HL-60 (cell line): ENCODE data around the gene HPS3.

Source experiments
- DNase-seq, 2 experiments: peaks; one replicate each; pipeline ENCODE4 v3.0.0-alpha.2; 2010 to 2020; ENCODE audit warnings: low read depth in 1 of 2, low spot score in 1 of 2
- H3K27ac ChIP-seq: fragments of 250-450 bp; sonication (Bioruptor Pico); replicated peaks from 2 replicates; pipeline ENCODE4 v1.5.1; 2020; ENCODE audit warnings: mild to moderate bottlenecking, moderate library complexity
- H3K27me3 ChIP-seq: fragments of 250-450 bp; sonication (Bioruptor Pico); 2 replicates; pipeline ENCODE4 v1.5.1; 2021; ENCODE audit warnings: mild to moderate bottlenecking, moderate library complexity; ENCODE audit not compliant: insufficient read depth, poor library complexity, severe bottlenecking
- H3K4me3 ChIP-seq: replicated peaks from 2 replicates; pipeline ENCODE4 v1.5.1; 2011; ENCODE audit warnings: mild to moderate bottlenecking, control low read depth, low read length; ENCODE audit not compliant: insufficient read depth
- GABPA ChIP-seq: IDR thresholded peaks from 2 replicates; pipeline ENCODE4 v1.6.1; 2012; ENCODE audit warnings: low read depth
- POLR2AphosphoS5 ChIP-seq: IDR thresholded peaks from 2 replicates; pipeline ENCODE4 v1.6.1; 2012; ENCODE audit warnings: low read depth
- SPI1 ChIP-seq: IDR thresholded peaks from 2 replicates; pipeline ENCODE4 v1.6.1; 2012; ENCODE audit warnings: low read depth, mild to moderate bottlenecking, borderline replicate concordance
- TF ChIP-seq, protein P1 (sequence below): IDR thresholded peaks from one replicate; pipeline ENCODE4 v1.5.1; 2011; ENCODE audit warnings: low read length, control low read depth, inconsistent platforms; ENCODE audit not compliant: insufficient read depth
- TF ChIP-seq, protein P2 (sequence below): IDR thresholded peaks from 2 replicates; pipeline ENCODE4 v1.6.1; 2012; ENCODE audit warnings: low read depth; ENCODE audit not compliant: insufficient replicate concordance

HPS3 gene

DNA sequence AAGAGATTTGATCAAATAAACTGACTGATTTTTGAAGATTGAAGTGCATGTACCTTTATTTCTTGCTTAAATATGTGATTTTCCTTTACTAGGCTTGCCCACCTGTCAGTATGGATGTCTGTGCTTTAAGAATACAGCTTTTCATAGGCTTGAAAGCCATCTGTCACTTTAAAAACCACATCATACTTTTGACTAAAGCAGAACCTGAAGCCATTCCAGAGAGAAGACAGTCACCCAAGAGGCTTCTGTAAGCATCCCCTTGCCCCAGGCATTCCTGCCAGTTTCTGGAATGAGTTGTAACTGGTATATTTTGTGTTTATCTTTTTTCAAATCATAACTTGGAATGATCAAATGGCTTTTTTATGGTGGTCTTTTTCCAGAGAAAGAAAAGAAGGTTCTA is 24.0 kb downstream of the HPS3 start:
- no peak overlapping the region for H3K4me3 ChIP-seq
- DNase-seq: no peak
- TF ChIP-seq, protein P1, sequence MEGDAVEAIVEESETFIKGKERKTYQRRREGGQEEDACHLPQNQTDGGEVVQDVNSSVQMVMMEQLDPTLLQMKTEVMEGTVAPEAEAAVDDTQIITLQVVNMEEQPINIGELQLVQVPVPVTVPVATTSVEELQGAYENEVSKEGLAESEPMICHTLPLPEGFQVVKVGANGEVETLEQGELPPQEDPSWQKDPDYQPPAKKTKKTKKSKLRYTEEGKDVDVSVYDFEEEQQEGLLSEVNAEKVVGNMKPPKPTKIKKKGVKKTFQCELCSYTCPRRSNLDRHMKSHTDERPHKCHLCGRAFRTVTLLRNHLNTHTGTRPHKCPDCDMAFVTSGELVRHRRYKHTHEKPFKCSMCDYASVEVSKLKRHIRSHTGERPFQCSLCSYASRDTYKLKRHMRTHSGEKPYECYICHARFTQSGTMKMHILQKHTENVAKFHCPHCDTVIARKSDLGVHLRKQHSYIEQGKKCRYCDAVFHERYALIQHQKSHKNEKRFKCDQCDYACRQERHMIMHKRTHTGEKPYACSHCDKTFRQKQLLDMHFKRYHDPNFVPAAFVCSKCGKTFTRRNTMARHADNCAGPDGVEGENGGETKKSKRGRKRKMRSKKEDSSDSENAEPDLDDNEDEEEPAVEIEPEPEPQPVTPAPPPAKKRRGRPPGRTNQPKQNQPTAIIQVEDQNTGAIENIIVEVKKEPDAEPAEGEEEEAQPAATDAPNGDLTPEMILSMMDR: no peak
- no peak for TF ChIP-seq POLR2AphosphoS5
- TF ChIP-seq, protein P2, sequence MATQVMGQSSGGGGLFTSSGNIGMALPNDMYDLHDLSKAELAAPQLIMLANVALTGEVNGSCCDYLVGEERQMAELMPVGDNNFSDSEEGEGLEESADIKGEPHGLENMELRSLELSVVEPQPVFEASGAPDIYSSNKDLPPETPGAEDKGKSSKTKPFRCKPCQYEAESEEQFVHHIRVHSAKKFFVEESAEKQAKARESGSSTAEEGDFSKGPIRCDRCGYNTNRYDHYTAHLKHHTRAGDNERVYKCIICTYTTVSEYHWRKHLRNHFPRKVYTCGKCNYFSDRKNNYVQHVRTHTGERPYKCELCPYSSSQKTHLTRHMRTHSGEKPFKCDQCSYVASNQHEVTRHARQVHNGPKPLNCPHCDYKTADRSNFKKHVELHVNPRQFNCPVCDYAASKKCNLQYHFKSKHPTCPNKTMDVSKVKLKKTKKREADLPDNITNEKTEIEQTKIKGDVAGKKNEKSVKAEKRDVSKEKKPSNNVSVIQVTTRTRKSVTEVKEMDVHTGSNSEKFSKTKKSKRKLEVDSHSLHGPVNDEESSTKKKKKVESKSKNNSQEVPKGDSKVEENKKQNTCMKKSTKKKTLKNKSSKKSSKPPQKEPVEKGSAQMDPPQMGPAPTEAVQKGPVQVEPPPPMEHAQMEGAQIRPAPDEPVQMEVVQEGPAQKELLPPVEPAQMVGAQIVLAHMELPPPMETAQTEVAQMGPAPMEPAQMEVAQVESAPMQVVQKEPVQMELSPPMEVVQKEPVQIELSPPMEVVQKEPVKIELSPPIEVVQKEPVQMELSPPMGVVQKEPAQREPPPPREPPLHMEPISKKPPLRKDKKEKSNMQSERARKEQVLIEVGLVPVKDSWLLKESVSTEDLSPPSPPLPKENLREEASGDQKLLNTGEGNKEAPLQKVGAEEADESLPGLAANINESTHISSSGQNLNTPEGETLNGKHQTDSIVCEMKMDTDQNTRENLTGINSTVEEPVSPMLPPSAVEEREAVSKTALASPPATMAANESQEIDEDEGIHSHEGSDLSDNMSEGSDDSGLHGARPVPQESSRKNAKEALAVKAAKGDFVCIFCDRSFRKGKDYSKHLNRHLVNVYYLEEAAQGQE: no peak
- TF ChIP-seq GABPA: no peak
- no peak for TF ChIP-seq SPI1
- H3K27ac ChIP-seq: no peak overlapping the region
- no peaks in the 10 kb centered on the region for H3K27me3 ChIP-seq

DNA sequence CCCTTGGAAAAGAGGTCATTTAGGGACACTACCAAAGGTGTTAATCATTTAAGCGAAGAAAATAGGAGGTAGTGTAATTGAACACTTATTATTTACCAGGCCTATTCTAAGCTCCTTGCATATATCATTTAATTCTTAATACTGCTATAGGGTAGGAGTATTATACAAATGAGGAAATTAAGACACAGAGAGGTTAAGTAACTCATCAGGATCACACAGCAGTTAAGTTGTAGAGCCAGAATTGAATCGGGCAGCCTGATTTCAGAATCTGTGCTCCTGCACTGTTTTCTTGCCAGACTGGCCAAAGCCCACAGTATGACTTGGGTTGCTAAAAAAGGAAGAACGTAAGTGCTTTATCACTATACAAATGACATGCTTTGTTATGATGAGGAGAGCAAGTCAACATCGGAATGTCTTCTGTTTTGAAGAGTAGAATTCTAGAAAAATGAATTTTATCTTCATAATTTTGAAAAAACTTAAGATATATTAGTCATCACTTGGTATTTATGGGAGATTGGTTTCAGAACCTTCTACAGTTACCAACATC is 31.4 kb downstream of the HPS3 start:
- TF ChIP-seq GABPA (no peak), SPI1 (no peak), POLR2AphosphoS5 (no peak)
- TF ChIP-seq, protein P2: no peak
- TF ChIP-seq, protein P1: no peak
- H3K4me3 ChIP-seq: no peak overlapping the region

DNA sequence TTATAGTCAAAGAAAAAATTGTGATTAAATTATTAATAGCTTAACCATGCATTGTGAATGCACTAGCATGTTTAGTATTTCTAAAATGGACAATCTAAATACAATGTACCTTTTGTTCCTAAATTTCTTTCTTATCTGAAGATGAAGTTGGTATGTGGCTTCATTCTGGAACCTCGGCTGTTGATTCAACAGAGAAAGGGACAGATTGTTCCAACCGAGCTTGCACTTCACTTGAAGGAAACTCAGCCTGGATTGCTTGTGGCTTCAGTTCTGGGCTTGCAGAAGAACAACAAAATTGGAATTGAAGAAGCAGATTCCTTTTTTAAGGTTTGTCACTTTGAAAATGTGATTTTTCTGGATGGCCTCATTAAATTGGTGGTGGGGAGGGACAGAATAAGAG is 32.6 kb downstream of the HPS3 start:
- Histone ChIP-seq H3K4me3 (no peak overlapping the region), H3K27me3 (no peaks in the 10 kb centered on the region), H3K27ac (no peak overlapping the region)
- TF ChIP-seq, protein P1: no peak
- TF ChIP-seq GABPA (no peak), POLR2AphosphoS5 (no peak), SPI1 (no peak)
- TF ChIP-seq, protein P2: no peak
- DNase-seq: no peak

More for the DNA sequence above, 31.4 kb downstream of the HPS3 start:
- Histone ChIP-seq H3K27ac (no peak overlapping the region), H3K27me3 (no peaks in the 10 kb centered on the region)
- DNase-seq: no peak
